Peyer's patch (tissue), 4 donors: ENCODE data around the gene BLNK.

Source experiments
- POLR2A ChIP-seq, 2 donors: fragments of 450-650 bp; IDR thresholded peaks; one replicate each; pipeline ENCODE4 v1.5.1; 2017; ENCODE audit warnings: antibody characterized with exemption in 2 of 2, mild to moderate bottlenecking in 2 of 2, moderate library complexity in 2 of 2
- TF ChIP-seq, protein P1 (sequence below), 6 experiments: fragments of 450-650 bp in 4 of 6; fragments of 200-600 bp in 2 of 6; sonication (generic) in 1 of 6; IDR thresholded peaks; one replicate each; pipeline ENCODE4 v1.5.1; 2017 to 2019; ENCODE audit warnings: antibody characterized with exemption in 6 of 6, mild to moderate bottlenecking in 3 of 6, moderate library complexity in 1 of 6

DNA sequence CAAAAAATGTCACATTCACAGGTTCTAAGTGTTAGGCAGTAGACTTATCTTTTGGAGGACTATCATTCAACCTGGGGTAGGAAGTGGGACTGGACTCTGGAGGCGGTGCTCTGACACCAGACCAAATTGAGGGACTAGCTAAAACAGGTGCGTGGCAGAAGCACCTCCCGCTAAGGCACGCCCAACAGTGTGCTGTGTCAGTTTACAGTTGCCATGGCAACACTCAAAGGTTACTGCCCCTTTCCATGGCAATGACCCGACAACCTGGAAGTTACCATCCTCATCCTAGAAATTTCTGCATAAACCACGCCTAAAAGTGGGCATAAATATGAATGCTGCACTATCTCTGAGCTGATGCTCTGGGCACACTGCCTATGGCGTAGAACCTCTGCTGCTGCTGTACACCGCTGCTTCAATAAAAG lies 14.0 kb upstream of the BLNK start:
- TF ChIP-seq, protein P1, sequence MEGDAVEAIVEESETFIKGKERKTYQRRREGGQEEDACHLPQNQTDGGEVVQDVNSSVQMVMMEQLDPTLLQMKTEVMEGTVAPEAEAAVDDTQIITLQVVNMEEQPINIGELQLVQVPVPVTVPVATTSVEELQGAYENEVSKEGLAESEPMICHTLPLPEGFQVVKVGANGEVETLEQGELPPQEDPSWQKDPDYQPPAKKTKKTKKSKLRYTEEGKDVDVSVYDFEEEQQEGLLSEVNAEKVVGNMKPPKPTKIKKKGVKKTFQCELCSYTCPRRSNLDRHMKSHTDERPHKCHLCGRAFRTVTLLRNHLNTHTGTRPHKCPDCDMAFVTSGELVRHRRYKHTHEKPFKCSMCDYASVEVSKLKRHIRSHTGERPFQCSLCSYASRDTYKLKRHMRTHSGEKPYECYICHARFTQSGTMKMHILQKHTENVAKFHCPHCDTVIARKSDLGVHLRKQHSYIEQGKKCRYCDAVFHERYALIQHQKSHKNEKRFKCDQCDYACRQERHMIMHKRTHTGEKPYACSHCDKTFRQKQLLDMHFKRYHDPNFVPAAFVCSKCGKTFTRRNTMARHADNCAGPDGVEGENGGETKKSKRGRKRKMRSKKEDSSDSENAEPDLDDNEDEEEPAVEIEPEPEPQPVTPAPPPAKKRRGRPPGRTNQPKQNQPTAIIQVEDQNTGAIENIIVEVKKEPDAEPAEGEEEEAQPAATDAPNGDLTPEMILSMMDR (IDR thresholded peaks at IDR 0.05) = no peak
- TF ChIP-seq POLR2A (IDR thresholded peaks at IDR 0.05) = no peak
